ENCODE results near the gene COL16A1.

GRCh38 chr1:31735571-31735970 lies 31.8 kb upstream of the COL16A1 start:
- TF ChIP-seq EP300 (IDR thresholded peaks at IDR 0.05; ENCODE audit: borderline replicate concordance in 1 of 2, low read depth in 1 of 2, low read length in 1 of 2) (no peak), CTCF (IDR thresholded peaks at IDR 0.05) (no peak), ELF1 (IDR thresholded peaks at IDR 0.05) (no peak), POLR2AphosphoS5 (IDR thresholded peaks at IDR 0.05; ENCODE audit: low read depth, low read length) (no peak), GATA2 (CRISPR knock-in tag; IDR thresholded peaks at IDR 0.05) (no peak), REST (IDR thresholded peaks at IDR 0.05; ENCODE audit: low read depth, low read length) (no peak), RAD21 (IDR thresholded peaks at IDR 0.05; ENCODE audit: low read length) (no peak), RXRA (IDR thresholded peaks at IDR 0.05; ENCODE audit: borderline replicate concordance, low read depth) (no peak), EZH2phosphoT487 (IDR thresholded peaks at IDR 0.05; ENCODE audit: borderline replicate concordance, low read depth) (no peak), TEAD4 (IDR thresholded peaks at IDR 0.05; ENCODE audit: borderline replicate concordance, insufficient read depth) (no peak)

Data from SK-N-SH (cell line).